Right lobe of liver (tissue), 6 donors: ENCODE results near the gene NKAPL. TPM values are rescaled to one million over a fixed set of nuclear protein-coding genes. Genes with fewer than 3 reads are reported as not detected.

ENCODE experiments used
- ATAC-seq, 4 donors: fragments of 200-7000 bp; cut with Tn5 transposase; one replicate each; pipeline ENCODE4 v1.9.1; 2020; ENCODE audit warnings: mild to moderate bottlenecking in 4 of 4, moderate library complexity in 4 of 4
- DNase-seq, 3 donors: peaks; one replicate each; pipeline ENCODE4 v3.0.0-alpha.2; 2020
- H3K27ac ChIP-seq, 3 donors: fragments of 200-600 bp; one replicate each; pipeline ENCODE4 v1.8.0; 2022
- H3K27me3 ChIP-seq, 2 donors: fragments of 200-600 bp; one replicate each; pipeline ENCODE4 v1.8.0; 2022
- H3K36me3 ChIP-seq, 4 donors: fragments of 200-600 bp; sonication (generic) in 1 of 4; one replicate each; pipeline versions ENCODE4 v1.5.1 to v1.8.0; 2017 to 2022; ENCODE audit warnings: control low read depth in 1 of 4
- H3K4me1 ChIP-seq, 4 donors: fragments of 200-600 bp; sonication (generic) in 1 of 4; one replicate each; pipeline versions ENCODE4 v1.5.1 to v1.8.0; 2017 to 2022; ENCODE audit warnings: control low read depth in 1 of 4
- H3K4me3 ChIP-seq, 3 donors: fragments of 200-600 bp; one replicate each; pipeline ENCODE4 v1.8.0; 2022
- H3K9me3 ChIP-seq, 4 donors: fragments of 200-600 bp; sonication (generic) in 1 of 4; one replicate each; pipeline versions ENCODE4 v1.5.1 to v1.8.0; 2017 to 2022; ENCODE audit warnings: control low read depth in 1 of 4
- POLR2A ChIP-seq: fragments of 450-650 bp; IDR thresholded peaks from one replicate; pipeline ENCODE4 v1.6.1; 2017; ENCODE audit warnings: antibody characterized with exemption, mild to moderate bottlenecking
- WGBS: methylation state at CpG from one replicate; pipeline ENCODE4 v1.1.6; 2018; ENCODE audit warnings: low coverage, low lambda C conversion rate; ENCODE audit not compliant: insufficient coverage; ENCODE audit errors: missing lambda C conversion rate; 5-methylcytosine and 5-hydroxymethylcytosine counted together
- intact Hi-C, 2 donors: fragments of 100-400 bp; cut with DNase I; formaldehyde crosslinking; loops; one replicate each; pipeline versions ENCODE4 v1.11.2 to v1.14.1; 2022
- total RNA-seq, 6 experiments: library from RNA; depleted of rRNA in 2 of 6; stranded (reverse); fragments of >200 nt in 2 of 6; fragmentation: NEBNext Ultra II Directional in 3 of 6; extraction: Animal tissue kit (Norgen Biotek cat#: 25700) in 3 of 6; gene quantifications; one replicate each; pipeline versions ENCODE4 v1.1.0 to v1.2.4, GENCODE V29; 2016 to 2023
- TF ChIP-seq, protein P1 (sequence below), 4 donors: fragments of 200-600 bp in 3 of 4; fragments of 450-650 bp in 1 of 4; IDR thresholded peaks; one replicate each; pipeline versions ENCODE4 v1.5.1 to v1.8.0; 2016 to 2022; ENCODE audit warnings: antibody characterized with exemption in 4 of 4, mild to moderate bottlenecking in 2 of 4
- donor health status: DM: no; HTN: yes; CAD: no.
- donor health status: DM: no; HTN: no; CAD: no.
- donor health status: DM: no; HTN: no; CAD: no.
- donor health status: DM: no; HTN: yes; CAD: no.
- donor health status: DM: no; HTN: yes; CAD: no.

NKAPL gene
- total RNA-seq, 6 experiments from 2014 or later = 0.15 to 1.0 (median 0.36) TPM

DNA sequence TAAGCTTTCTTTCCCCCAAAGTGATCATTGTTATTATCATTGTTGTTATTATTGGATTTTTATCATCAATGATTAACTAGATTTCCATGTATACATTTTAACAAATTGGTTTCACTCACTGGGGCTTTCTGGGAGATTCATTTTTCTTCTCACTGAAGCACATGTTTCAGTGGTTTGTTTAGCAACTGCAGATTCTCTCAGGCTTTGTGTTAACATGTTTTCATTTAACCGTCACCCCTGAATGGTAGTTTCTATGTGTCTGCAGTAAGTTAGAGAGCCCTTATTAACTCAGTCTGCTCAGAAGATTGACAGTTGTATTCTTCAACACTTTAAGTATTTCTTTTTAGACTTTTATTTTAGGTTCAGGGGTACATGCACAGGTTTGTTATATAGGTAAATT is 19.5 kb upstream of the NKAPL start:
- WGBS = 90% methylated on average over 1 of the region's 1 CpG
- Histone ChIP-seq H3K36me3 (no peaks in the 10 kb centered on the region), H3K4me1 (no peaks in the 10 kb centered on the region), H3K27ac (no peak overlapping the region), H3K9me3 (no peaks in the 10 kb centered on the region), H3K4me3 (no peak overlapping the region), H3K27me3 (no peaks in the 10 kb centered on the region)
- TF ChIP-seq, protein P1, sequence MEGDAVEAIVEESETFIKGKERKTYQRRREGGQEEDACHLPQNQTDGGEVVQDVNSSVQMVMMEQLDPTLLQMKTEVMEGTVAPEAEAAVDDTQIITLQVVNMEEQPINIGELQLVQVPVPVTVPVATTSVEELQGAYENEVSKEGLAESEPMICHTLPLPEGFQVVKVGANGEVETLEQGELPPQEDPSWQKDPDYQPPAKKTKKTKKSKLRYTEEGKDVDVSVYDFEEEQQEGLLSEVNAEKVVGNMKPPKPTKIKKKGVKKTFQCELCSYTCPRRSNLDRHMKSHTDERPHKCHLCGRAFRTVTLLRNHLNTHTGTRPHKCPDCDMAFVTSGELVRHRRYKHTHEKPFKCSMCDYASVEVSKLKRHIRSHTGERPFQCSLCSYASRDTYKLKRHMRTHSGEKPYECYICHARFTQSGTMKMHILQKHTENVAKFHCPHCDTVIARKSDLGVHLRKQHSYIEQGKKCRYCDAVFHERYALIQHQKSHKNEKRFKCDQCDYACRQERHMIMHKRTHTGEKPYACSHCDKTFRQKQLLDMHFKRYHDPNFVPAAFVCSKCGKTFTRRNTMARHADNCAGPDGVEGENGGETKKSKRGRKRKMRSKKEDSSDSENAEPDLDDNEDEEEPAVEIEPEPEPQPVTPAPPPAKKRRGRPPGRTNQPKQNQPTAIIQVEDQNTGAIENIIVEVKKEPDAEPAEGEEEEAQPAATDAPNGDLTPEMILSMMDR (IDR thresholded peaks at IDR 0.05) = no peak
- no peak for TF ChIP-seq POLR2A
- no peak for ATAC-seq
- DNase-seq = no peak
- intact Hi-C loops = no loop called here

DNA sequence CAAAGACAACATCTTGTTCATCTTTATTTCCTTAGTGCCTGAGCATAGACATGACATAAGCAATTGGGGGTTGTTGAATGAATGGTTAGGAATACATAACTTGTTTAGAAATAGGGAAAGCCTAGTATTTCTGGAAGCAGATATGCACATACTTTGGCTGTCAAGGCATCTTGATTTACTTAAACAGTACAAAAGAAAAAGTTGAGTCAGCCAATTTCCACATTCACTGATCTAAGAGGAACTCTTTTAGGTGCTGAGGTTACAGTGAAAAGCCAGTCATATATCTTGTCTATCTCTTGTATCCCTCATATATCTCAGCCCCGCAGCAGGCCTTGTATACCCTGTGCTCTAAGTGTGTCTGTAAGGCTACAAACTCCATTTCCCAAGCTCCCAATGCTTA is 18.6 kb upstream of the NKAPL start:
- DNase-seq = no peak
- ATAC-seq = no peak
- Histone ChIP-seq H3K27me3 (no peaks in the 10 kb centered on the region), H3K36me3 (peaks cover 0 to 6% (median 3%) of the 10 kb centered on the region in 4 donors), H3K4me3 (no peak overlapping the region), H3K4me1 (no peaks in the 10 kb centered on the region), H3K9me3 (no peaks in the 10 kb centered on the region), H3K27ac (no peak overlapping the region)
- TF ChIP-seq, protein P1 (IDR thresholded peaks at IDR 0.05) = no peak
- no peak for TF ChIP-seq POLR2A
- intact Hi-C loops = no loop called here
- WGBS = 86% methylated on average over 1 of the region's 1 CpG

DNA sequence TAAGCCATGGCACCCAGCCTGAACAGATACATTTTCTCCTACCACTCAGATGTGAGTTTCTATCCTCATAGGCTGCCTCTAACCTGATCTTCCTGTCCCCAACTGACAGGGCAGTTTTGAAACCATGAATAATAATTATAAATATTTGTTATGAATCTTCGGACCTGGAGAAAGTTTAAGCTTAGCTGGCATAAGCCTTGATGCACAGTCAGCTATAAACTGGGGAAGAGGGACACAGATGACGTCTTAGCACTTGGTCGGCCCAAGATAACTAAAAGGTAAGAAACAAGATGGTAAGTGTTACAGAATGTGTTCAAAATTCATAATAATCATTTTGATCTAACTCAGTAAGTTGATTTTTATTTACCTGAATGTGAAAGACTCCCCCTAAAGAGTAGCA is 15.2 kb upstream of the NKAPL start:
- no peak for ATAC-seq
- intact Hi-C loops = no loop called here
- Histone ChIP-seq H3K9me3 (no peaks in the 10 kb centered on the region), H3K4me3 (no peak overlapping the region), H3K4me1 (no peaks in the 10 kb centered on the region), H3K36me3 (peaks cover 0 to 34% (median 4%) of the 10 kb centered on the region in 4 donors), H3K27ac (no peak overlapping the region), H3K27me3 (no peaks in the 10 kb centered on the region)
- 84% methylated on average over 3 of the region's 3 CpGs for WGBS
- DNase-seq = no peak
- TF ChIP-seq, protein P1 (IDR thresholded peaks at IDR 0.05) = no peak
- no peak for TF ChIP-seq POLR2A

DNA sequence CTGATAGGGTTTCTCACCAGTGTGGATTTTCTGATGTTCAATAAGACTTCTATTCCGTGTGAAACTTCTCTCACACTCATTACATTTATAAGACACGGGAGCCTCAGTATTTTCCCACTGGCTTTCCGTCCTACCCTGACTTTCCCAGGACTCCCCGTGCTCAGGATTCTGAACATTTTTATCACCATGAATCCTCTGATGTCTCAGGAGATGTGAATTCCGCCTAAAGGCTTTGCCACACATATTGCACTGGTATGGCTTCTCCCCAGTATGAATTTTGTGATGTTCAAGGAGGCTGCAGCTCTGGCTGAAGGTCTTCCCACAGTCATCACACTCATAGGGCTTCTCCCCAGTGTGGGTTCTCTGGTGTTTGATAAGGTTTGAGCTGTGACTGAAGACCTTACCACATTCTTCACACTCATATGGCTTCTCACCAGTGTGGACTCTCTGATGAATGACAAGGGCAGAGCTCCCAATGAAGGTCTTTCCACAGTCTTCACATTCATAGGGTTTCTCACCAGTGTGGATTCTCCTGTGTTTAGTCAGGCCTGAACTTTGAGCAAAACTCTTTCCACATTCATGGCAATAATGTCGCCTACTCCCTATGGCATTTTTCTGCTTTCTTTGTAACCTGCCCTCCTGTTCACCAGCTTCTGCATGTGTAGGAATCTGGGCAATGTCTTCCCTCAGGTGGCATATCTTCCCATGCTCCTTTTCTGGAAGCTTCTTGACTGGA is 13.7 kb upstream of the NKAPL start:
- Histone ChIP-seq H3K4me3 (no peak overlapping the region), H3K9me3 (no peaks in the 10 kb centered on the region), H3K36me3 (peaks cover 0 to 36% (median 4%) of the 10 kb centered on the region in 4 donors), H3K27me3 (no peaks in the 10 kb centered on the region), H3K27ac (no peak overlapping the region), H3K4me1 (peaks cover 0 to under 1% (median 0%) of the 10 kb centered on the region in 4 donors)
- intact Hi-C loops = no loop called here
- TF ChIP-seq, protein P1 (IDR thresholded peaks at IDR 0.05) = no peak
- no peak for TF ChIP-seq POLR2A
- ATAC-seq (no peak), DNase-seq (no peak)
- WGBS = 97% methylated on average over 6 of the region's 6 CpGs
